ENCODE results near the gene ZBTB17.

DNA sequence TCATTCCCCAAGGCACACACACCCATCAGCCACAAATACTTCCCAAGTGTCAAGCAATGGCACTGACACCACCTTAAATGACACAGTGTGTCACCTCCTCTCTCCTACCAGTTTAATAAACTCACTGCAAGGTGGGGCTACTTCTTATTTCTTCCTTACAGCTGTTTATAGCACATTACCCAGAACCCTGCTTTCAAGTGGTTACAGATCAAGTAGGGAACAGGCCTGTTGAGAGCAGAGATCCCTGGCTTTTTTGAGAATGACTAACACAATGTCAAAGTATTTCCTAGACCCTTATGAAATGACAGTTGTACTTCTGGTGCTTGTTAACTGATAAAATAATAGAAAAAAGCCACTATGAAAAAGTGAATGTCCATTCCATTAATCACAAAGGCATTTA, 19.8 kb downstream of the ZBTB17 start:
- TF ChIP-seq, protein P1, sequence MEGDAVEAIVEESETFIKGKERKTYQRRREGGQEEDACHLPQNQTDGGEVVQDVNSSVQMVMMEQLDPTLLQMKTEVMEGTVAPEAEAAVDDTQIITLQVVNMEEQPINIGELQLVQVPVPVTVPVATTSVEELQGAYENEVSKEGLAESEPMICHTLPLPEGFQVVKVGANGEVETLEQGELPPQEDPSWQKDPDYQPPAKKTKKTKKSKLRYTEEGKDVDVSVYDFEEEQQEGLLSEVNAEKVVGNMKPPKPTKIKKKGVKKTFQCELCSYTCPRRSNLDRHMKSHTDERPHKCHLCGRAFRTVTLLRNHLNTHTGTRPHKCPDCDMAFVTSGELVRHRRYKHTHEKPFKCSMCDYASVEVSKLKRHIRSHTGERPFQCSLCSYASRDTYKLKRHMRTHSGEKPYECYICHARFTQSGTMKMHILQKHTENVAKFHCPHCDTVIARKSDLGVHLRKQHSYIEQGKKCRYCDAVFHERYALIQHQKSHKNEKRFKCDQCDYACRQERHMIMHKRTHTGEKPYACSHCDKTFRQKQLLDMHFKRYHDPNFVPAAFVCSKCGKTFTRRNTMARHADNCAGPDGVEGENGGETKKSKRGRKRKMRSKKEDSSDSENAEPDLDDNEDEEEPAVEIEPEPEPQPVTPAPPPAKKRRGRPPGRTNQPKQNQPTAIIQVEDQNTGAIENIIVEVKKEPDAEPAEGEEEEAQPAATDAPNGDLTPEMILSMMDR (IDR thresholded peaks at IDR 0.05; ENCODE audit: low read depth, low read length), result no peak
- TF ChIP-seq POLR2A (IDR thresholded peaks at IDR 0.05; ENCODE audit: extremely low read depth, insufficient read length) (no peak), MYC (IDR thresholded peaks at IDR 0.05; ENCODE audit: low read depth, low read length) (no peak)
- TF ChIP-seq, protein P2, sequence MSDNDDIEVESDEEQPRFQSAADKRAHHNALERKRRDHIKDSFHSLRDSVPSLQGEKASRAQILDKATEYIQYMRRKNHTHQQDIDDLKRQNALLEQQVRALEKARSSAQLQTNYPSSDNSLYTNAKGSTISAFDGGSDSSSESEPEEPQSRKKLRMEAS (IDR thresholded peaks at IDR 0.05; ENCODE audit: low read depth, low read length), result no peak
